ENCODE results near the gene FNDC3B. TPM values are rescaled to one million over a fixed set of nuclear protein-coding genes. Genes with fewer than 3 reads are reported as not detected.

FNDC3B gene
- total RNA-seq, 1 experiment from 2014 or later = 149 TPM

DNA sequence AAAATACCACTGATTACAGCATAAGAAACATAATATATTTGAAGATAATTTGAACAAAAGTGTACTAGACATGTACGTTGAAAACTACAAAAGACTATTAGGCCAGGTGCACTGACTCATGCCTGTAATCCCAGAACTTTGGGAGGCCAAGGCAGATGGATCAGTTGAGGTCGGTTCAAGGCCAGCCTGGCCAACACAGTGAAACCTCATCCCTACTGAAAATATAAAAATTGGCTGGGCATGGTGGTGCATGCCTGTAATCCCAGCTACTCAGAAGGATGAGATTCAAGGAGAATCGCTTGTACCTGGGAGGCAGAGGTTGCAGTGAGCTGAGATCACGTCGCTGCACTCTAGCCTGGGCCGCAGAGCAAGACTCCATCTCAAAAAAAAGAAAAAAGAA is 36.2 kb upstream of the FNDC3B start:
- intact Hi-C loops (cut with micrococcal nuclease) = no loop called here

DNA sequence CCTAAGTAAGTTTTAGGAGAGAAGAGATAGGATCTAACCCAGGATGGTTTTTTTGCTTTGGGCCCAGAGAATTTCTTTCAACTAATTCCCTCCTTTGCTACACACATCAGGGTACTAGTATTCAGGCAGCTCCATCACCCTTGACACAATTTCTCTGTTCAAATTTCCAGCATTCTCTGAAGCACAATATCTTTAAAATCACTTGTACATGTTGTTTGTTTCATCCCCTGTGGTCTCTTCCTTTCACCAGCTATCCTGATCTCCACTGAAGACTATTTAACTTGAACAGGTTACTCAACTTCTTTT is 32.4 kb upstream of the FNDC3B start:
- BruUV-seq (replicated peaks) = no TSS peak
- ChIA-PET POLR2A (interaction anchor here (0.9 kb wide), 1 partner anchor 34 kb away, joined by 4 read pairs; no protein-coding TSS in a partner anchor), CTCF (no interaction called here)
- H3K27ac Mint-ChIP-seq (ENCODE audit: low read depth, unreplicated experiment) = no peak overlapping the region
- H3K4me1 Mint-ChIP-seq (ENCODE audit: insufficient read depth, unreplicated experiment) = no peaks in the 10 kb centered on the region
- DNase-seq (ENCODE audit: unreplicated experiment) = no peak
- intact Hi-C loops (cut with micrococcal nuclease) = no loop called here
- no peaks in the 10 kb centered on the region for H3K27me3 Mint-ChIP-seq (ENCODE audit: insufficient read depth, unreplicated experiment)
- TF ChIP-seq, protein P1, sequence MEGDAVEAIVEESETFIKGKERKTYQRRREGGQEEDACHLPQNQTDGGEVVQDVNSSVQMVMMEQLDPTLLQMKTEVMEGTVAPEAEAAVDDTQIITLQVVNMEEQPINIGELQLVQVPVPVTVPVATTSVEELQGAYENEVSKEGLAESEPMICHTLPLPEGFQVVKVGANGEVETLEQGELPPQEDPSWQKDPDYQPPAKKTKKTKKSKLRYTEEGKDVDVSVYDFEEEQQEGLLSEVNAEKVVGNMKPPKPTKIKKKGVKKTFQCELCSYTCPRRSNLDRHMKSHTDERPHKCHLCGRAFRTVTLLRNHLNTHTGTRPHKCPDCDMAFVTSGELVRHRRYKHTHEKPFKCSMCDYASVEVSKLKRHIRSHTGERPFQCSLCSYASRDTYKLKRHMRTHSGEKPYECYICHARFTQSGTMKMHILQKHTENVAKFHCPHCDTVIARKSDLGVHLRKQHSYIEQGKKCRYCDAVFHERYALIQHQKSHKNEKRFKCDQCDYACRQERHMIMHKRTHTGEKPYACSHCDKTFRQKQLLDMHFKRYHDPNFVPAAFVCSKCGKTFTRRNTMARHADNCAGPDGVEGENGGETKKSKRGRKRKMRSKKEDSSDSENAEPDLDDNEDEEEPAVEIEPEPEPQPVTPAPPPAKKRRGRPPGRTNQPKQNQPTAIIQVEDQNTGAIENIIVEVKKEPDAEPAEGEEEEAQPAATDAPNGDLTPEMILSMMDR (IDR thresholded peaks at IDR 0.05; ENCODE audit: unreplicated experiment) = no peak
- no peaks in the 10 kb centered on the region for H3K9me3 Mint-ChIP-seq (ENCODE audit: unreplicated experiment)
- no peaks in the 10 kb centered on the region for H3K36me3 Mint-ChIP-seq (ENCODE audit: insufficient read depth, unreplicated experiment)
- H3K4me3 Mint-ChIP-seq (ENCODE audit: unreplicated experiment) = no peak overlapping the region

More for the DNA sequence above, 36.2 kb upstream of the FNDC3B start:
- CTCF ChIA-PET = interaction anchor here (0.6 kb wide), 1 partner anchor 348 kb away, joined by 4 read pairs; no protein-coding TSS in a partner anchor
- POLR2A ChIA-PET = no interaction called here
- H3K36me3 Mint-ChIP-seq (ENCODE audit: insufficient read depth, unreplicated experiment) = no peaks in the 10 kb centered on the region
- TF ChIP-seq, protein P1 (IDR thresholded peaks at IDR 0.05; ENCODE audit: unreplicated experiment) = no peak
- no peaks in the 10 kb centered on the region for H3K27me3 Mint-ChIP-seq (ENCODE audit: insufficient read depth, unreplicated experiment)
- H3K4me3 Mint-ChIP-seq (ENCODE audit: unreplicated experiment) = no peak overlapping the region
- no peaks in the 10 kb centered on the region for H3K9me3 Mint-ChIP-seq (ENCODE audit: unreplicated experiment)
- BruUV-seq (replicated peaks) = no TSS peak
- H3K4me1 Mint-ChIP-seq (ENCODE audit: insufficient read depth, unreplicated experiment) = no peaks in the 10 kb centered on the region
- no peak for DNase-seq (ENCODE audit: unreplicated experiment)
- no peak overlapping the region for H3K27ac Mint-ChIP-seq (ENCODE audit: low read depth, unreplicated experiment)

DNA sequence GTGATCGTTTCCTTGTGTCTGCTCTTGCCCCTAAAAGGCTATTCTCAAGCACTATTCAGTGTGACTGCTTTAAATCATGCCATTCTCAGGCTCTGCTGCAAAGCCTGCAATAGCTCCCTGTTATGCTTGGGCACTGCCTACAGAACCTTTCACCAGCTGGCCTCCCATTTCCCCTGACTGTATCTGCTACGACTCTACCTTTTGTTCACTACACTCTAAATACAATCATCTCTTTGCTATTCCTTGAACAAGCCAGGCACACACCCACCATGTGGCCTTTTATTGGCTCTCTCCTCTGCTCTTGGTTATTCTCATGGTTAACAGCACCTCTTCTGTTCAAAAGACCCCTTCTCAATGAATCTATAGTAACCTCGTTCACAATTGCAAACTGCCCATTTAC is 29.6 kb upstream of the FNDC3B start:
- CTCF ChIA-PET = no interaction called here
- intact Hi-C loops (cut with micrococcal nuclease) = no loop called here
- Mint-ChIP-seq H3K27ac (ENCODE audit: low read depth, unreplicated experiment) (no peak overlapping the region), H3K4me3 (ENCODE audit: unreplicated experiment) (no peak overlapping the region), H3K36me3 (ENCODE audit: insufficient read depth, unreplicated experiment) (no peaks in the 10 kb centered on the region), H3K4me1 (ENCODE audit: insufficient read depth, unreplicated experiment) (no peaks in the 10 kb centered on the region), H3K27me3 (ENCODE audit: insufficient read depth, unreplicated experiment) (no peaks in the 10 kb centered on the region), H3K9me3 (ENCODE audit: unreplicated experiment) (no peaks in the 10 kb centered on the region)
- TF ChIP-seq, protein P1 (IDR thresholded peaks at IDR 0.05; ENCODE audit: unreplicated experiment) = no peak
- DNase-seq (ENCODE audit: unreplicated experiment) = no peak
- POLR2A ChIA-PET = no interaction called here
- no TSS peak for BruUV-seq (replicated peaks)

DNA sequence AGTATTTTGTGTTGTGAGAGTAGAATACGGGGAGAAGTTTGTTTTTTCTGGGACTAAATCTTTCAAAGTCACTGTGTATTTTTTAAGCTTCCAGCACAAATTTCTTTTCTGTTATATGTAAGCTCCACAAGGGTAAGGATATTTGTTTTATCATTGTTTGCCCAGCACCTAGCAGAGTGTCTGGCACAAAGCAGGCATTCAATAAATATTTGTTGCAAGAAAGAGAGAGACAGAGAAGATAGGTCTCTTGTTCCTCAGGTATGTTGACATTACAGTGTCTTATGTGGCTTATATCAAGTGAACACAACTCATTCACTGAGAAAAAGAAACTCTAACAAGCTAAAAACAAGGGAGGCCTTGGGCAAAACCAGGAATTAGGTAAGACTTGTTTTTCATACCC is 26.6 kb upstream of the FNDC3B start:
- intact Hi-C loops (cut with micrococcal nuclease) = no loop called here
- H3K9me3 Mint-ChIP-seq (ENCODE audit: unreplicated experiment) = no peaks in the 10 kb centered on the region
- no TSS peak for BruUV-seq (replicated peaks)
- H3K27me3 Mint-ChIP-seq (ENCODE audit: insufficient read depth, unreplicated experiment) = no peaks in the 10 kb centered on the region
- H3K36me3 Mint-ChIP-seq (ENCODE audit: insufficient read depth, unreplicated experiment) = no peaks in the 10 kb centered on the region
- no peak for DNase-seq (ENCODE audit: unreplicated experiment)
- H3K4me3 Mint-ChIP-seq (ENCODE audit: unreplicated experiment) = no peak overlapping the region
- no peak overlapping the region for H3K27ac Mint-ChIP-seq (ENCODE audit: low read depth, unreplicated experiment)
- H3K4me1 Mint-ChIP-seq (ENCODE audit: insufficient read depth, unreplicated experiment) = no peaks in the 10 kb centered on the region
- ChIA-PET POLR2A (interaction anchor here (0.8 kb wide), 1 partner anchor 23 kb away, joined by 3 read pairs; no protein-coding TSS in a partner anchor), CTCF (interaction anchor here (0.7 kb wide), 1 partner anchor 699 kb away, joined by 4 read pairs; no protein-coding TSS in a partner anchor)
- TF ChIP-seq, protein P1 (IDR thresholded peaks at IDR 0.05; ENCODE audit: unreplicated experiment) = no peak
